ENCODE data around the gene CASP6. TPM values are rescaled to one million over a fixed set of nuclear protein-coding genes. Genes with fewer than 3 reads are reported as not detected.
A peak's percentile ranks its signal among the peaks of the same experiment; 100 is the strongest.

Gene CASP6
- total and polyA plus RNA-seq, 5 donors from 2014 or later, result 21.9 to 88.4 (median 65.2) TPM

DNA sequence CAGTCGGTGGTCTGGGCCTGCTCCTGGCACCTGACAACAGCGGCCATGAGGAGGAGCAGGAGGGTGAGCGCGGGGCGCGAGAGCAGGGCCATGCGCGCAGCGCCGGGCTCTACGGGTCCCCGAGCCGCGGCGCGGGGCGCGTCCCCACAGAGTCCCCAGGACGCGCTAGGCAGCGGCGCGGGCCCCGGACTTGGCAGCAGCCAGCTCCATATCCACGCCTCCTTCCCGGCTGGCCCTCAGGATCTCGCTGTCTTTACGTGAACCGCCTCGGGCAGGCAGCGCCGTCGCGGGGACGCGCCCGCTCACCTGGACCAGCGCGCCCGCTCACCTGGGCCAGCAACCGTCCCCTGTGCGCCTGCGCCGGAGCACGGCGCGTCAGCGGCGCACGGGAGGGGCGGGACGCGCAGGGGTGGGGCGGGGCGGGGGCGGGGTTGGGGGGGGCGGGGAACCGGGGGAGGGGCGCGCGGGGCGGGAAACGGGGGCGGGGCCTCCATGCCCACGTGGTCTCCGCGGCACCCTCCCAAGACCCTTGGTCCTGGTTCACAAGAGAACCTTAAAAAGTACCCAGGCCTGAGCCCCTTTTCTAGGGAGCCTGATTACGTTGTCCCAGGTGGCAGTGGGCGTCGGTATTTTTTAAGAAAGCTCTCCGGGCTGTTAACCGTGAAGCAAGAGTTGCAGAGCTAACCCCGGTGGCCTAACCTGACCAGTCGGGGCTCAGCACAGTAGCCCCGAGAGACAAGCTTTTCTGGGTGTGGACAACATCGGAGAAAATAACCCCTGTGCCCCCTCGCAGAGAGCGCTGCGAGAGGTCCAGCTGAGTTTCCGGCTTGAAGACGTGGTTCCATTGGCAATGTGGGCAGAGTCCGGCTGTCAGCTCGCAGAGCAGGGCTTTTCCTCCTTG lies 26.7 kb upstream of the CASP6 start, which contains the start of gene PLA2G12A:
PLA2G12A (minus strand) TSS at position 353 of the 901 bp plus-strand sequence; CDS start at position 92, 261 bp downstream.
- Histone ChIP-seq H3K27me3 (ENCODE audit: control insufficient read depth, insufficient read depth, low read length) (peaks cover 2% of the 10 kb centered on the region), H3K27ac (ENCODE audit: insufficient read depth, low read length, poor library complexity, severe bottlenecking) (peak within 1 kb of the TSS; percentile 68), H3K9me3 (ENCODE audit: control insufficient read depth in 2 of 2, low read length in 2 of 2) (no peaks in the 10 kb centered on the region), H3K4me3 (ENCODE audit: low read depth, low read length) (peak within 1 kb of the TSS; percentile 87), H3K36me3 (ENCODE audit: control insufficient read depth, insufficient read depth, low read length) (no peaks in the 10 kb centered on the region), H3K4me1 (ENCODE audit: control insufficient read depth, insufficient read depth, low read length, poor library complexity, severe bottlenecking) (peaks cover 19% of the 10 kb centered on the region)
- DNase-seq (peak; percentile 76 to 86 (median 83)), ATAC-seq (ENCODE audit: low read depth in 2 of 2) (peak; percentile 83 to 87)
- peaks cover 9 to 35% (median 15%) of the 10 kb centered on the region in 4 donors for H3K4me1 Mint-ChIP-seq
- no peaks in the 10 kb centered on the region for H3K9me3 Mint-ChIP-seq
- H3K27ac Mint-ChIP-seq, result peak within 1 kb of the TSS; percentile 68 to 93 (median 90)
- H3K4me3 Mint-ChIP-seq, result peak within 1 kb of the TSS; percentile 91 to 94 (median 92)
- peaks cover 9% of the 10 kb centered on the region for H3K27me3 Mint-ChIP-seq
- H3K36me3 Mint-ChIP-seq, result peaks cover 19% of the 10 kb centered on the region

DNA sequence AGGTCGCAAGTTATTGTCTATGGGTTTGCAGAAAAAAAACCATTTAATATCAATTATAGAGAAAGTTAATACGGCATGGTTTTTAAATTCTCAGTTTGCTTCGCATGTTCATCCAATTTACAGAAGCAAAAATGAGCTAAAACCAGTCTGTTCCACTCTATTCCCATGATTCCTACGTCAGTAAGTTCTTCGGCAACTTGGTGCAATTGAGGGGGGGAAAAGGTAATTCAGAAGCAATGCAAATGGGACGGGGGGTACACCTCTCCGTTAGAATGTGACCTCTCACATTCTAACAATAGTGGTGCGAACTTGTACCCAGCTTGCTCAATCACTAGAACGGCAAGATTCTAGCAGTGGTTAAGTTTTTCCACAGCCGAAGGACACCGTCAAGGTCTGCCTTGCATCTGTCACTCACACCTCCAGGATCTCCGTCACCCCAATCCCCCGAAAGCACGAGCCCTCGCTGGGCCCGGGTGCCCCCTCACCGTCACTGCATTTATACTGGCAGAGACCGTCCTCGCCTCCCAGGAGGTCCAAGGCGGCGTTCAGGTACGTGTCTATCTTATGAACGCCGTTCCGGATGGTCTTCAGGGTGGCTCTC lies 26.0 kb upstream of the CASP6 start:
- Mint-ChIP-seq H3K4me3 (peak overlapping the region; percentile 86 to 94 (median 91)), H3K4me1 (peaks cover 12 to 39% (median 15%) of the 10 kb centered on the region in 4 donors), H3K27me3 (peaks cover 9% of the 10 kb centered on the region), H3K9me3 (no peaks in the 10 kb centered on the region), H3K36me3 (peaks cover 23% of the 10 kb centered on the region), H3K27ac (peak overlapping the region; percentile 68 to 90 (median 89))
- Histone ChIP-seq H3K4me3 (ENCODE audit: low read depth, low read length) (peak overlapping the region; percentile 81), H3K27ac (ENCODE audit: insufficient read depth, low read length, poor library complexity, severe bottlenecking) (peak overlapping the region; percentile 68), H3K9me3 (ENCODE audit: control insufficient read depth in 2 of 2, low read length in 2 of 2) (no peaks in the 10 kb centered on the region), H3K27me3 (ENCODE audit: control insufficient read depth, insufficient read depth, low read length) (peaks cover 2% of the 10 kb centered on the region), H3K36me3 (ENCODE audit: control insufficient read depth, insufficient read depth, low read length) (no peaks in the 10 kb centered on the region), H3K4me1 (ENCODE audit: control insufficient read depth, insufficient read depth, low read length, poor library complexity, severe bottlenecking) (peaks cover 19% of the 10 kb centered on the region)
- peak in 1 of 3 donors; percentile 35 for DNase-seq
- ATAC-seq (ENCODE audit: low read depth in 2 of 2), result no peak

DNA sequence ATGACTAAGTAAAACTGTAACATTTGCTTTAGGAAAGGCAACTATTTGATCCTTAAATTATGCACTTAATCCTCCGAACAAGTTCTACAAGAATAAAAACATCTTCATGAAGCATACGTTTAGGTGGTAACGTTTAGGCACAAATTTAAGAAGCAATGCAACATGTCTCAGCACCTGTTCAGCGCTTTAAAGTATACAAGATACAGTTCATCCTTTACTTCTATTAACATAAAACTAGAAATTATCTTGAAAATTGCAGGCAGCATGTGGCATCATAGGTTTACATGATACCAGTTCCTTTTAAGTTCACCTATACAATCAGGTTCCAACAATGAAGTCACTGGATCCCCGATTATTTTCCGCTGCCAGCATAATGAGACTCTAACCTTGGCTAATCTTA lies 25.1 kb upstream of the CASP6 start:
- peaks cover 19% of the 10 kb centered on the region for H3K4me1 ChIP-seq (ENCODE audit: control insufficient read depth, insufficient read depth, low read length, poor library complexity, severe bottlenecking)
- Mint-ChIP-seq H3K4me1 (peaks cover 13 to 41% (median 15%) of the 10 kb centered on the region in 4 donors), H3K9me3 (no peaks in the 10 kb centered on the region), H3K27me3 (peaks cover 9% of the 10 kb centered on the region), H3K4me3 (peak overlapping the region; percentile 86 to 94 (median 91)), H3K36me3 (peaks cover 29% of the 10 kb centered on the region), H3K27ac (peak overlapping the region in 1 of 3 donors; percentile 27)
- DNase-seq (no peak), ATAC-seq (ENCODE audit: low read depth in 2 of 2) (no peak)
- H3K27me3 ChIP-seq (ENCODE audit: control insufficient read depth, insufficient read depth, low read length), result peaks cover 1% of the 10 kb centered on the region
- no peak overlapping the region for H3K27ac ChIP-seq (ENCODE audit: insufficient read depth, low read length, poor library complexity, severe bottlenecking)
- no peaks in the 10 kb centered on the region for H3K36me3 ChIP-seq (ENCODE audit: control insufficient read depth, insufficient read depth, low read length)
- peak overlapping the region; percentile 81 for H3K4me3 ChIP-seq (ENCODE audit: low read depth, low read length)
- no peaks in the 10 kb centered on the region for H3K9me3 ChIP-seq (ENCODE audit: control insufficient read depth in 2 of 2, low read length in 2 of 2)

DNA sequence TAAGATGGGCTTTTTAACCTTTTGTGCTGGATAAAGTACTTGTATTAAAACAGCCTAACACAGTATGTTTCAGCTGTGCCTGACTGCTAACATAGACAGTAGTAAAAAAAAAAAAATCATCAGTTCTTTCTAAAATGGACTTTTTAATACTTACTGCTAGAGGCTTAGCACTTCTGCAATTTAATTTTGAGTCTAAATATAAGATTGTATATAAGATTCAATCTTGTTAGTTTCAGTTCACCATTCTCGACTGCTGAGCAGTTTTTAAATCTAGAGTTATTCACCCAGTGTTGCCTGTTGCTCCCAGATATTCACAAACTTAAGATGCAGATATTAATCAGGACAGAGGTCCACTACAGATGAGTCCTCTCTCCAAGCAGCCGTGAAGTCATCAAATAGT lies 19.9 kb upstream of the CASP6 start:
- DNase-seq, result no peak
- Histone ChIP-seq H3K4me1 (ENCODE audit: control insufficient read depth, insufficient read depth, low read length, poor library complexity, severe bottlenecking) (no peaks in the 10 kb centered on the region), H3K36me3 (ENCODE audit: control insufficient read depth, insufficient read depth, low read length) (no peaks in the 10 kb centered on the region), H3K27ac (ENCODE audit: insufficient read depth, low read length, poor library complexity, severe bottlenecking) (no peak overlapping the region), H3K27me3 (ENCODE audit: control insufficient read depth, insufficient read depth, low read length) (no peaks in the 10 kb centered on the region), H3K9me3 (ENCODE audit: control insufficient read depth in 2 of 2, low read length in 2 of 2) (no peaks in the 10 kb centered on the region), H3K4me3 (ENCODE audit: low read depth, low read length) (no peak overlapping the region)
- peaks cover 39% of the 10 kb centered on the region for H3K36me3 Mint-ChIP-seq
- no peak for ATAC-seq (ENCODE audit: low read depth in 2 of 2)
- no peaks in the 10 kb centered on the region for H3K9me3 Mint-ChIP-seq
- no peak overlapping the region for H3K27ac Mint-ChIP-seq
- H3K4me3 Mint-ChIP-seq, result no peak overlapping the region
- no peaks in the 10 kb centered on the region for H3K27me3 Mint-ChIP-seq
- peaks cover 0 to 25% (median 13%) of the 10 kb centered on the region in 4 donors for H3K4me1 Mint-ChIP-seq

DNA sequence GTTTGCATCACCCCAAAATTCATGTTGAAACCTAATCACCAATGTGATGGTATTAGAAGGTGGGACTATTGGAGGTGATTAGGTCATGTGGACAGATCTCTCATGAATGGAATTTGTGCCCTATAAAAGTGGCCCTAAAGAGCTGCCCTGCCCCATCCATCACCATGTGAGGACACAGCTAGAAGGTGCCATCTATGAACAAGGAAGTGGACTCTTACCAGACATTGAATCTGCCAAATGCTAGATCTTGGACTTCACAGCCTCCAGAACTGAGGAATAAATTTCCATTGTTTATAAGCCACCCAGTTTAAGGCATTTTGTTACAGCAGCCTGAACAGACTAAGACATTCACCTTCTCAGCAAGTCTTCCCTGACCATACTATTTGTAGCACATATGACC lies 19.1 kb upstream of the CASP6 start:
- Mint-ChIP-seq H3K36me3 (peaks cover 40% of the 10 kb centered on the region), H3K4me1 (peaks cover 0 to 21% (median 9%) of the 10 kb centered on the region in 4 donors), H3K27me3 (no peaks in the 10 kb centered on the region), H3K4me3 (no peak overlapping the region), H3K27ac (no peak overlapping the region), H3K9me3 (no peaks in the 10 kb centered on the region)
- Histone ChIP-seq H3K27ac (ENCODE audit: insufficient read depth, low read length, poor library complexity, severe bottlenecking) (no peak overlapping the region), H3K27me3 (ENCODE audit: control insufficient read depth, insufficient read depth, low read length) (no peaks in the 10 kb centered on the region), H3K9me3 (ENCODE audit: control insufficient read depth in 2 of 2, low read length in 2 of 2) (no peaks in the 10 kb centered on the region), H3K36me3 (ENCODE audit: control insufficient read depth, insufficient read depth, low read length) (peaks cover 2% of the 10 kb centered on the region), H3K4me3 (ENCODE audit: low read depth, low read length) (no peak overlapping the region), H3K4me1 (ENCODE audit: control insufficient read depth, insufficient read depth, low read length, poor library complexity, severe bottlenecking) (no peaks in the 10 kb centered on the region)
- no peak for DNase-seq
- no peak for ATAC-seq (ENCODE audit: low read depth in 2 of 2)

DNA sequence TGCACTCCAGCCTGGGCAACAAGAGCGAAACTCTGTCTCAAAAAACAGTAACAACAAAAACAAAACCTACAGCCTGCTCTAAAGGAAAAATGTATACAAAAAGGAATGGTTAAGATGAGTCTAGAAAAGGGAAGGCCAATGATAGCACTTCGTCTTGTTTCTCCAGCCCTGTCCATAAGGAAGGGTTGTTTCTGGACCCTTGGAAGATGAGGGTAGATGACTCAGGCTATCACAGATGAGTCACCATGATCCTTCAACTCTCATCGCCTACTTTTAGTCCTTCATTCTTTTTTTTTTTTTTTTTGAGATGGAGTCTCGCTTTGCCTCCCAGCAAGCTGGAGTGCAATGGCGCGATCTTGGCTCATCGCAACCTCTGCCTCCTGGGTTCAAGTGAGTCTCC lies 17.8 kb upstream of the CASP6 start:
- Histone ChIP-seq H3K9me3 (ENCODE audit: control insufficient read depth in 2 of 2, low read length in 2 of 2) (no peaks in the 10 kb centered on the region), H3K4me3 (ENCODE audit: low read depth, low read length) (no peak overlapping the region), H3K4me1 (ENCODE audit: control insufficient read depth, insufficient read depth, low read length, poor library complexity, severe bottlenecking) (no peaks in the 10 kb centered on the region), H3K27me3 (ENCODE audit: control insufficient read depth, insufficient read depth, low read length) (no peaks in the 10 kb centered on the region), H3K27ac (ENCODE audit: insufficient read depth, low read length, poor library complexity, severe bottlenecking) (no peak overlapping the region), H3K36me3 (ENCODE audit: control insufficient read depth, insufficient read depth, low read length) (peaks cover 14% of the 10 kb centered on the region)
- Mint-ChIP-seq H3K36me3 (peaks cover 42% of the 10 kb centered on the region), H3K27ac (peak overlapping the region in 1 of 3 donors; percentile 43), H3K27me3 (no peaks in the 10 kb centered on the region), H3K9me3 (no peaks in the 10 kb centered on the region), H3K4me1 (peaks cover under 1 to 22% (median 12%) of the 10 kb centered on the region in 4 donors), H3K4me3 (peak overlapping the region in 1 of 4 donors; percentile 80)
- DNase-seq (no peak), ATAC-seq (ENCODE audit: low read depth in 2 of 2) (no peak)

DNA sequence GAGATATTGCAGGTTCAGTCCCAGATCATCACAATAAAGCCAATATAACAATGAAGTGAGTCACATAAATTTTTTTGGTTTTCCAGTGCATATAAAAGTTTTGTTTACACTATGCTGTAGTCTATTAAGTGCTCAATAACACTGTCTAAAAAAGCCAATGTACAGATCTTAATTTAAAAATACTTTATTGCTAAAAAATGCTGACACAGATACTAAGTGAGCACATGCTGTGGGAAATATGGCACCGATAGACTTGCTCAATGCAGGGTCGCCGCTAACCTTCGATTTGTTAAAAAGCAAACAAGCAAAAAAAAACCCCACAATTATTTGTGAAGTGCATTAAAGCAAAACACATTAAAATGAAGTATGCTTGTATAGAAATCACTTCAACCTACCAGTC lies 16.4 kb upstream of the CASP6 start:
- H3K4me1 Mint-ChIP-seq, result peaks cover 6 to 25% (median 13%) of the 10 kb centered on the region in 4 donors
- Histone ChIP-seq H3K27ac (ENCODE audit: insufficient read depth, low read length, poor library complexity, severe bottlenecking) (no peak overlapping the region), H3K9me3 (ENCODE audit: control insufficient read depth in 2 of 2, low read length in 2 of 2) (no peaks in the 10 kb centered on the region), H3K4me3 (ENCODE audit: low read depth, low read length) (no peak overlapping the region), H3K36me3 (ENCODE audit: control insufficient read depth, insufficient read depth, low read length) (peaks cover 14% of the 10 kb centered on the region), H3K4me1 (ENCODE audit: control insufficient read depth, insufficient read depth, low read length, poor library complexity, severe bottlenecking) (no peaks in the 10 kb centered on the region), H3K27me3 (ENCODE audit: control insufficient read depth, insufficient read depth, low read length) (no peaks in the 10 kb centered on the region)
- DNase-seq, result no peak
- ATAC-seq (ENCODE audit: low read depth in 2 of 2), result no peak
- no peak overlapping the region for H3K4me3 Mint-ChIP-seq
- no peaks in the 10 kb centered on the region for H3K9me3 Mint-ChIP-seq
- no peaks in the 10 kb centered on the region for H3K27me3 Mint-ChIP-seq
- H3K36me3 Mint-ChIP-seq, result peaks cover 42% of the 10 kb centered on the region
- no peak overlapping the region for H3K27ac Mint-ChIP-seq
